IMR-90 (cell line): ENCODE data around the gene PLA2G2C. TPM values are rescaled to one million over a fixed set of nuclear protein-coding genes. Genes with fewer than 3 reads are reported as not detected.
A peak's percentile ranks its signal among the peaks of the same experiment; 100 is the strongest.

Experiments
- ATAC-seq: fragments of 200-7000 bp; cut with Tn5 transposase; 2 replicates; pipeline ENCODE4 v1.9.1; 2020; ENCODE audit warnings: low read depth, mild to moderate bottlenecking, moderate library complexity
- BruUV-seq: library from RNA; stranded (reverse); fragments of 400-500 nt; replicated peaks from 2 replicates; lab custom pipeline; 2021; lab: Mats Ljungman, UMichigan
- CTCF ChIA-PET: fragments of 300-600 bp; formaldehyde crosslinking; extraction: SDS; loops from one replicate; lab custom pipeline; 2021; ENCODE audit warnings: antibody characterized with exemption; lab: Yijun Ruan, JAX
- POLR2A ChIA-PET: fragments of 300-600 bp; sonication (Branson Sonifier 250); formaldehyde crosslinking; loops from one replicate; lab custom pipeline; 2022; ENCODE audit warnings: antibody characterized with exemption; ENCODE audit not compliant: unreplicated experiment; lab: Charles Lee
- DNase-seq: peaks from one replicate; pipeline ENCODE4 v3.0.0; 2013
- H2AFZ ChIP-seq: replicated peaks from 2 replicates; pipeline ENCODE3; 2013; ENCODE audit warnings: low read length, mild to moderate bottlenecking; ENCODE audit not compliant: poor library complexity
- H2AK5ac ChIP-seq: 2 replicates; pipeline ENCODE4 v1.6.1; 2013; ENCODE audit warnings: low read depth, low read length, inconsistent platforms
- H2AK9ac ChIP-seq: replicated peaks from 2 replicates; pipeline ENCODE3; 2013; ENCODE audit warnings: mild to moderate bottlenecking, low read depth, low read length, moderate library complexity; ENCODE audit not compliant: poor library complexity
- H2BK120ac ChIP-seq: 2 replicates; pipeline ENCODE4 v1.6.1; 2013; ENCODE audit warnings: low read depth, low read length, inconsistent platforms
- H2BK15ac ChIP-seq: 3 replicates; pipeline ENCODE4 v1.6.1; 2013; ENCODE audit warnings: low read depth, low read length, inconsistent platforms
- H2BK20ac ChIP-seq: 2 replicates; pipeline ENCODE4 v1.6.1; 2013; ENCODE audit warnings: low read depth, mild to moderate bottlenecking, inconsistent platforms, low read length, moderate library complexity
- H2BK5ac ChIP-seq: 2 replicates; pipeline ENCODE4 v1.6.1; 2013; ENCODE audit warnings: mild to moderate bottlenecking, low read depth, low read length, inconsistent platforms; ENCODE audit not compliant: poor library complexity, severe bottlenecking
- H3K14ac ChIP-seq: replicated peaks from 2 replicates; pipeline ENCODE4 v1.6.1; 2013; ENCODE audit warnings: low read depth, low read length, inconsistent platforms
- H3K18ac ChIP-seq: 2 replicates; pipeline ENCODE4 v1.6.1; 2013; ENCODE audit warnings: low read depth, low read length, control low read depth
- H3K23ac ChIP-seq: 2 replicates; pipeline ENCODE4 v1.6.1; 2013; ENCODE audit warnings: low read depth, low read length, inconsistent platforms
- H3K27ac ChIP-seq: 2 replicates; pipeline ENCODE4 v1.5.1; 2013; ENCODE audit warnings: mild to moderate bottlenecking, control low read depth, low read length; ENCODE audit not compliant: insufficient read depth
- H3K27me3 ChIP-seq: 2 replicates; pipeline ENCODE4 v1.6.1; 2013; ENCODE audit warnings: low read length; ENCODE audit not compliant: control insufficient read depth, insufficient read depth
- H3K36me3 ChIP-seq: 2 replicates; pipeline ENCODE4 v1.6.1; 2013; ENCODE audit warnings: low read length, mixed read lengths; ENCODE audit not compliant: control insufficient read depth, insufficient read depth
- H3K4ac ChIP-seq: 2 replicates; pipeline ENCODE4 v1.6.1; 2013; ENCODE audit warnings: low read depth, low read length, inconsistent platforms
- H3K4me1 ChIP-seq: 2 replicates; pipeline ENCODE4 v1.6.1; 2013; ENCODE audit warnings: low read length, mixed read lengths; ENCODE audit not compliant: control insufficient read depth, insufficient read depth
- H3K4me2 ChIP-seq: 2 replicates; pipeline ENCODE4 v1.6.1; 2013; ENCODE audit warnings: low read depth, mild to moderate bottlenecking, control low read depth, low read length, moderate library complexity
- H3K4me3 ChIP-seq: 2 replicates; pipeline ENCODE4 v1.5.1; 2013; ENCODE audit warnings: low read depth, mild to moderate bottlenecking, control low read depth, low read length, moderate library complexity; ENCODE audit not compliant: insufficient read depth
- H3K56ac ChIP-seq: 2 replicates; pipeline ENCODE4 v1.6.1; 2013; ENCODE audit warnings: low read length, inconsistent platforms; ENCODE audit not compliant: insufficient read depth; ENCODE audit errors: extremely low read depth
- H3K79me1 ChIP-seq, 2 experiments: 2 replicates each; pipeline ENCODE4 v1.6.1; 2013; ENCODE audit warnings: low read length in 2 of 2, inconsistent platforms in 1 of 2, low read depth in 1 of 2
- H3K9ac ChIP-seq: 2 replicates; pipeline ENCODE4 v1.6.1; 2013; ENCODE audit warnings: low read depth, low read length, control low read depth
- H3K9me1 ChIP-seq: 2 replicates; pipeline ENCODE4 v1.6.1; 2013; ENCODE audit warnings: low read length, inconsistent platforms; ENCODE audit not compliant: insufficient read depth
- H3K9me3 ChIP-seq: 2 replicates; pipeline ENCODE4 v1.6.1; 2013; ENCODE audit warnings: low read length; ENCODE audit not compliant: control insufficient read depth, insufficient read depth
- H4K20me1 ChIP-seq: 2 replicates; pipeline ENCODE4 v1.6.1; 2013; ENCODE audit warnings: low read length, inconsistent platforms; ENCODE audit not compliant: insufficient read depth
- H4K5ac ChIP-seq: 2 replicates; pipeline ENCODE4 v1.6.1; 2013; ENCODE audit warnings: mild to moderate bottlenecking, low read depth, low read length, control low read depth
- H4K8ac ChIP-seq, 2 experiments: 2 replicates each; pipeline ENCODE4 v1.6.1; 2013; ENCODE audit warnings: low read depth in 2 of 2, low read length in 2 of 2, control low read depth in 1 of 2, inconsistent platforms in 1 of 2
- H4K91ac ChIP-seq: 2 replicates; pipeline ENCODE4 v1.6.1; 2013; ENCODE audit warnings: low read depth, low read length, inconsistent platforms; ENCODE audit not compliant: insufficient read depth
- BHLHE40 ChIP-seq: fragments of 150-350 bp; IDR thresholded peaks from 2 replicates; pipeline ENCODE4 v1.6.1; 2016; ENCODE audit warnings: mild to moderate bottlenecking, low read depth, low read length
- CEBPB ChIP-seq: IDR thresholded peaks from 2 replicates; pipeline ENCODE4 v1.6.1; 2012; ENCODE audit warnings: low read depth, low read length, improper control_type of control experiment
- CHD1 ChIP-seq: IDR thresholded peaks from 2 replicates; pipeline ENCODE4 v1.6.1; 2012; ENCODE audit warnings: low read depth, low read length, improper control_type of control experiment
- CTCF ChIP-seq: conservative IDR thresholded peaks from 2 replicates; pipeline ENCODE4 v1.5.1; 2012; ENCODE audit warnings: mild to moderate bottlenecking, low read depth, low read length, improper control_type of control experiment
- ELK1 ChIP-seq: fragments of 150-350 bp; IDR thresholded peaks from 2 replicates; pipeline ENCODE4 v1.6.1; 2016; ENCODE audit warnings: low read depth, mild to moderate bottlenecking, low read length, moderate library complexity, borderline replicate concordance
- FOS ChIP-seq: fragments of 150-350 bp; IDR thresholded peaks from 2 replicates; pipeline ENCODE4 v1.6.1; 2016; ENCODE audit warnings: low read depth, low read length
- MAFK ChIP-seq: IDR thresholded peaks from 2 replicates; pipeline ENCODE4 v1.6.1; 2012; ENCODE audit warnings: low read depth, low read length, improper control_type of control experiment
- MAZ ChIP-seq: IDR thresholded peaks from 2 replicates; pipeline ENCODE4 v1.6.1; 2012; ENCODE audit warnings: low read depth, mild to moderate bottlenecking, low read length, improper control_type of control experiment, moderate library complexity, borderline replicate concordance
- MXI1 ChIP-seq: IDR thresholded peaks from 2 replicates; pipeline ENCODE4 v1.6.1; 2012; ENCODE audit warnings: low read depth, mild to moderate bottlenecking, low read length, moderate library complexity, borderline replicate concordance
- NFE2L2 ChIP-seq: fragments of 150-350 bp; IDR thresholded peaks from 2 replicates; pipeline ENCODE4 v1.6.1; 2016; ENCODE audit warnings: low read depth, mild to moderate bottlenecking, low read length
- POLR2A ChIP-seq: IDR thresholded peaks from 2 replicates; pipeline ENCODE4 v1.6.1; 2012; ENCODE audit warnings: mild to moderate bottlenecking, low read depth, low read length
- RAD21 ChIP-seq: IDR thresholded peaks from 2 replicates; pipeline ENCODE4 v1.6.1; 2012; ENCODE audit warnings: low read length, improper control_type of control experiment
- RCOR1 ChIP-seq: IDR thresholded peaks from 2 replicates; pipeline ENCODE4 v1.6.1; 2012; ENCODE audit warnings: mild to moderate bottlenecking, low read length, improper control_type of control experiment; ENCODE audit not compliant: insufficient replicate concordance
- RFX5 ChIP-seq: IDR thresholded peaks from 2 replicates; pipeline ENCODE4 v1.8.0; 2012; ENCODE audit warnings: low read depth, mild to moderate bottlenecking, low read length, moderate library complexity
- SMC3 ChIP-seq: fragments of 150-350 bp; IDR thresholded peaks from 2 replicates; pipeline ENCODE4 v1.6.1; 2016; ENCODE audit warnings: low read depth, mild to moderate bottlenecking, antibody characterized with exemption, low read length, moderate library complexity
- USF2 ChIP-seq: fragments of 150-350 bp; IDR thresholded peaks from 2 replicates; pipeline ENCODE4 v1.6.1; 2017; ENCODE audit warnings: mild to moderate bottlenecking, antibody characterized with exemption, low read length, low read depth
- WGBS, 2 experiments: methylation state at CpG; one replicate each; pipeline versions ENCODE4 v1.1.5 to v1.1.7; 2013; ENCODE audit warnings: missing lambda C conversion rate in 2 of 2; ENCODE audit not compliant: insufficient read length in 1 of 2; ENCODE audit errors: extremely low coverage in 2 of 2; 5-methylcytosine and 5-hydroxymethylcytosine counted together
- dilution Hi-C: fragments of 300-500 bp; cut with HindIII; formaldehyde crosslinking; loops from one replicate; pipeline ENCODE4 v1.14.3; 2018; ENCODE audit warnings: low sequenced_read_pairs; ENCODE audit not compliant: unreplicated experiment
- in situ Hi-C: fragments of 300-500 bp; cut with MboI; formaldehyde crosslinking; loops from 3 replicates; pipeline ENCODE4 v1.14.3; 2019; ENCODE audit warnings: low sequenced_read_pairs, inconsistent platforms, mixed read lengths
- intact Hi-C: fragments of 100-400 bp; cut with micrococcal nuclease; formaldehyde crosslinking; loops from 2 replicates; pipeline ENCODE4 v1.10.0; 2022
- polyA plus RNA-seq, 3 experiments: library from polyadenylated mRNA; depleted of rRNA; stranded (reverse); fragments of >200 nt; gene quantifications; 2 replicates each; pipeline ENCODE4 v1.2.3, GENCODE V29; 2012; ENCODE audit warnings: low replicate concordance in 1 of 3
- total RNA-seq: library from RNA; depleted of rRNA; stranded (reverse); fragments of >200 nt; gene quantifications from 2 replicates; pipeline ENCODE4 v1.2.3, GENCODE V29; 2012

Gene PLA2G2C
- total and polyA plus RNA-seq, 2 of the 4 experiments (the other 2 are of a cell fraction): not detected

GRCh38 chr1:20184481-20184900 is 1.8 kb downstream of the PLA2G2C start:
- POLR2A ChIA-PET: no interaction called here
- DNase-seq: no peak
- no peaks in the 10 kb centered on the region for H4K20me1 ChIP-seq
- H2AK9ac ChIP-seq: no peak overlapping the region
- no peak overlapping the region for H3K27ac ChIP-seq
- no peaks in the 10 kb centered on the region for H3K79me1 ChIP-seq
- no TSS peak for BruUV-seq
- H3K27me3 ChIP-seq: peaks cover 54% of the 10 kb centered on the region
- no peaks in the 10 kb centered on the region for H3K4me1 ChIP-seq
- H2AK5ac ChIP-seq: no peak overlapping the region
- H3K18ac ChIP-seq: no peak overlapping the region
- no peak overlapping the region for H4K91ac ChIP-seq
- no peak overlapping the region for H3K23ac ChIP-seq
- peaks cover 4% of the 10 kb centered on the region; the same call in 1 of the 2 replicates for H3K9me3 ChIP-seq
- no peak overlapping the region for H3K4me3 ChIP-seq
- no peaks in the 10 kb centered on the region for H3K9me1 ChIP-seq
- no peaks in the 10 kb centered on the region for H3K36me3 ChIP-seq
- intact Hi-C loops: no loop called here
- H2BK15ac ChIP-seq: no peak overlapping the region
- no peak overlapping the region for H4K5ac ChIP-seq
- WGBS, 2 experiments: no CpG with 5 or more reads among the region's 6 CpGs
- no peak overlapping the region for H3K14ac ChIP-seq
- H4K8ac ChIP-seq: no peak overlapping the region
- dilution Hi-C loops: no loop called here
- H2BK120ac ChIP-seq: no peak overlapping the region
- H3K4me2 ChIP-seq: no peak overlapping the region
- no peak overlapping the region for H2BK5ac ChIP-seq
- no peak overlapping the region for H3K56ac ChIP-seq
- no peak for TF ChIP-seq RAD21
- no peak for TF ChIP-seq CHD1
- TF ChIP-seq MXI1: no peak
- no peak for TF ChIP-seq FOS
- no peak for TF ChIP-seq SMC3
- TF ChIP-seq ELK1: no peak
- TF ChIP-seq USF2: no peak
- no peak for TF ChIP-seq POLR2A
- no peak for TF ChIP-seq MAZ
- TF ChIP-seq CTCF: no peak
- no peak for TF ChIP-seq RFX5
- no peak for TF ChIP-seq NFE2L2
- no peak for TF ChIP-seq RCOR1
- no peak for TF ChIP-seq MAFK
- no peak for TF ChIP-seq BHLHE40
- no peak for TF ChIP-seq CEBPB
- H2AFZ ChIP-seq: peak overlapping the region; percentile 58
- no peak overlapping the region for H2BK20ac ChIP-seq
- no peak overlapping the region for H3K9ac ChIP-seq
- in situ Hi-C loops: no loop called here
- H3K4ac ChIP-seq: no peak overlapping the region
- CTCF ChIA-PET: no interaction called here
- no peak for ATAC-seq
